Activated CD4-positive, CD25-positive, alpha-beta regulatory T cell treated with anti-CD3 and anti-CD28 coated beads, Interleukin-2, amount 50 U/mL, for 16 hours (primary cell): ENCODE measurements around the gene ZMYM1.
"Not testable (repeated sequence)": the region's sequence is repeated elsewhere in the genome, so short reads cannot be mapped to it uniquely, and the experiment has no call there.

Experiments
- DNase-seq: peaks from one replicate; pipeline ENCODE4 v3.0.0-alpha.2; 2020; ENCODE audit warnings: low read depth, low spot score

Gene ZMYM1

DNA sequence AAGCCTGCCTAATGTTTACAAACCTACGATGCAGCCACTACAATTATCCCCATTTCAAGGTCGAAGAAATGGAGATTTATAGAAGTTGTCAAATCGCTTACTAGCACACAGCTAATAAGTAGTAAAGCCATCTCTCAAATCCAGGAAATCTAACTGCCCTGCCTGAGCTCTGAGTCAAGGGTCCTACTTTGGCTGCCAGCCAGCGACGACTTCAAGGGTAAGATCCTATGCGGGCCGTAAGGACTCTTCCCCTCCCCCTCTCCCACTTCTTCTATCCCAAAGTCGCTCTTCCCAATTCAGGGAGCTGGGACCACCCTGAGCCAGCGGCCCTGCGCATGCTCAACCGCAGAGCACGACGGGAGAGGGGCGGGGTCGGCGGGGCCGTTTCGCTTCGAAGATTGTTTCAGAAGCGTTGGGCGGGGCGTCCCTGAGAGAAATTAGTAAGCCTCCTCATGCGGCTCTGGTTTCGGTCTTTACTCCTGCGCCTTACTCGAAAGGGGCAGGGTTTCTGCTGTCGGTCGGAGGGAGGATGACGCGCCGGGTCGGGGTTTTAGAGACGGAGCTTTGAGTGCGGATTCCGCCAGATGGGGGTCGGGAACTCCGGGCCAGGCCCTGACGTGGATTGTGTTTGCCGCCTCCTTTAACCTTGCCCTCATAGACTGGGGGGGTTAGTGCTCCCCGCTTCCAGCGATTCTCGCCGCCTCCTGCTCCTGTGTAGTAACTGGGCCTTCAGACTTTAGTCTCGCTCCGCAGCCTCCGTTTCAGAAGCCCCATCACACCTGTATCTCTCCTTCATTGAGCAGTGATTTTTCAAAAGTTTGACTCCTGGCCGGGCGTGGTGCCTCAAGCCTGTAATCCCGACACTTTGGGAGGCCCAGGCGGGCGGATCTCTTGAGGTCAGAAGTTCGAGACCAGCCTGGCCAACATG, at the start of gene ZMYM1:
Gene ZMYM1, plus strand, starts transcription at position 383 of the 928 bp plus-strand sequence. CDS start 14,603 bp downstream, outside the sequence.
- DNase-seq = peak; percentile 70

GRCh38 chr1:35029761-35030160, 49.4 kb upstream of the ZMYM1 start:
- no peak for DNase-seq

DNA sequence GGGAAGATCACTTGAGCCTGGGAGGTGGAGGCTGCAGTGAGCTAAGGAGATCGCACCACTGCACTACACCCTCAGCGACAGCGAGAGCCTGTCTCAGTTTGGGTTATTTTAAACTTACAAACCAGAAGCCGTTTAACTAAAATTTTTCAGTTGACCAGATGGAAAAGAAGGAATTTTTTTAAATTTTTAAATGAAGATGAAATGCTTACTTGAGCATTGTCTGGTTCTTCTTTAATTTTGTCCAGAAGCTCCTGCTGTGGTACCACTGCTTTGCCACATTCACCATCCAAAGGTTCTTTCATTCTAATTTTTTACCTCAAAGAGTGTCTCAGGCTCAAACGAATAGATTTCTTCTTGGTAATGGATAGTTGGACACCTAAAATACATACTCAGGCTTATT, 48.8 kb upstream of the ZMYM1 start:
- DNase-seq = no peak

GRCh38 chr1:35030756-35031446, 48.3 kb upstream of the ZMYM1 start:
- DNase-seq = peak; percentile 11

DNA sequence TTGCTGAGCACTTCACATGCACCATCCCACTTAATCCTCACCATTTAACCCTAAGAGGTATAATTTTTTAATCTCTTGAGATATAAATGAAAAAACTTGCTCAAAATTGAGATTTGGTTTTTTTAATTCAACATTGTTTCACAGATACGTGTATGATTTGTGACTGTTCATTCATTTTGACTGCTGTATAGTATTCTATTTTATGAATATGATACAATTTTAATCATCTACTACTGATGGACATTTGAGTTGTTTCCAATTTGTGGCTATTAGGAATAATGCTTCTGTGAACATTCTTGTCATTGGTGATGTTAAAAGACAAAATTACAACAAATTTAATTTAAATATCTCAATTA, 46.8 kb upstream of the ZMYM1 start:
- DNase-seq = no peak

DNA sequence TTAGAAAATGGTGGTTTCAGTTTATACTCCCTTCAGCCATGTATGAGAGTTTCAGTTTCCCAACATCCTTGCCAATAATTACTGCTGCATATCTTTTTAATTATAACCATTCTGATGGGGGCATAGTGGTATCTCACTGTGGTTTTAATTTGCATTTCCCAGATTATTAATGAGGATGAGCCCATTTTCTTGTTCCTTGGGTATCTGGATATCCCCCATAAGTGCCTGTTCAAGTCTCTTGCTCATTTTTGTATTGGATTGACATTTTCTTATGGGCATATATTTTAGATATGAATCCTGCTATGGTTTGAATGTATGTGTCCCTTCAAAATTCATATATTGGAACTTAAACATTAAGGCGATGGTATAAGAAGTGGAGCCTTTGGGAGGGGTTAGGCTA, 45.8 kb upstream of the ZMYM1 start:
- DNase-seq = no peak

GRCh38 chr1:35036621-35037020, 42.6 kb upstream of the ZMYM1 start:
- no peak for DNase-seq

DNA sequence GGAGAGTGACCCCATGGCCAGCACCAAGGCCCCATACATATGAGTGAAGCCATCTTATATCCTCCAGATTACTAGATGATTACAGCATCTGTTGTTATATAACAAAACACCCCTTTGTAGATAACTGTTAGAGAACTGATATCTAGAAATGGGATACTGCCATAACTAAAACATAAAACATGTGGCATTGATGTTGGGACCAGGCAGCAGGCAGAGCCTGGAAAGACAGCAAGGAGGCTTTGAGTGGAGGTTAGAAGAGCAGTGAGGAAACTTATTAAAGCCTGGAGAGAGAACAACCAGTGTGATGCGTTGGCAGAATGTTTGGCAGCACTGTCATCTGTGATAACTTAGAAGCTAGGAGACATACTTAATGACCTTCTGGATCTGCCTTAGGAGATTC, 42.0 kb upstream of the ZMYM1 start:
- no peak for DNase-seq

DNA sequence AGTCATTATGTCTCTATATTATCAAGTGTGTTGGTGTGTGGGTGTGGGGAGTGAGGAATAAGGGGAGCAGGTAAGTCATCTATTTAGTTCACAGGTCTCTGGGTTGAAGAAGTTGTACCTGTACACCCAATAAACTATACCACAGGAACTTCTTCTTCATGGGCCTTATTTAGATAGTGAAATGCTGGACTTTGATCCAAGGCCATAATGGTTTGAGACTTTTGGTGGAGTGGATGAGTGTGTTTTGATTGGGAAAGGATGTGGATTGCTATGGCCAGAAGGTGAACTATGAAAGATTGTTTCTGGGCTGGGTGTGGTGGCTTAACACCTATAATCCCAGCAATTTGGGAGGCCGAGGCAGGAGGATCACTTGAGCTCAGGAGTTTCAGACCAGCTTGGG, 40.5 kb upstream of the ZMYM1 start:
- no peak for DNase-seq

DNA sequence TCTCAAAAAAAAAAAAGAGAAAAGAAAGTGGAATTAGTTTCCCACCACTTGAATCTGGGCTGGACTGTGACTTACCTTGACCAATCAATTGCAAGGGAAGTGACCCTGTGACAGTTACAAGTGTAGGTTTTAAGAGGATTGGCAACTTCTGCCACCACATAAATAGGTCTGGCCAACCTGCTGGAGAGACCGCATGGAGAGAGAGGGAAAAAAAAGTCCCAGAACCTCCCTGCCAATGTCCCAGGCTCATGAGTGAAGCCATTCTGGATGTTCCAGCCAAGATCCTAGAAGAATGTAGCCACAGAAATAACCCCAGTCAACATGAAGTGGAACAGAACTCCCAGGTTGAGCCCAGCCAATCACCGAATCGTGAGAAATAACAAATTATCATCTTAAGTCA, 35.7 kb upstream of the ZMYM1 start:
- no peak for DNase-seq

GRCh38 chr1:35044431-35044830, 34.8 kb upstream of the ZMYM1 start:
- no peak for DNase-seq

DNA sequence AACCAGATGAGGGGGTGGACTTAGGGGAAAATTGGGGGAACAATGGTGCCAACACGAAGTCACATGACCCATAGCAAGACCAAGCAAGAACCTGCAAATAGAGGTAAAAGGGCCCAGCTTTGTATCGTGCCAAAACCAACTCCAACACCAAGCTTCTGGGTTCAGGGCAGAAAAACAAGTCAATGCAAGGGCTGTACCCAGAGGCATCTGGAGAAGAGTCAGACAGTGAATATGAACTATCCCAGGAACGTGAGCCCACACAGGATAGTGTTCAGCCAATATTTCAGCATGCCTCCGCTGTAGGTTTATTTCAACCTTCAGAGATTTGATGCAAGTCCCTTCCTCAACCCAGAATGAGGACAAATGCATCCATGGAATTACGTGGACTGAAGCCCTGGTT, 32.5 kb upstream of the ZMYM1 start:
- no peak for DNase-seq

DNA sequence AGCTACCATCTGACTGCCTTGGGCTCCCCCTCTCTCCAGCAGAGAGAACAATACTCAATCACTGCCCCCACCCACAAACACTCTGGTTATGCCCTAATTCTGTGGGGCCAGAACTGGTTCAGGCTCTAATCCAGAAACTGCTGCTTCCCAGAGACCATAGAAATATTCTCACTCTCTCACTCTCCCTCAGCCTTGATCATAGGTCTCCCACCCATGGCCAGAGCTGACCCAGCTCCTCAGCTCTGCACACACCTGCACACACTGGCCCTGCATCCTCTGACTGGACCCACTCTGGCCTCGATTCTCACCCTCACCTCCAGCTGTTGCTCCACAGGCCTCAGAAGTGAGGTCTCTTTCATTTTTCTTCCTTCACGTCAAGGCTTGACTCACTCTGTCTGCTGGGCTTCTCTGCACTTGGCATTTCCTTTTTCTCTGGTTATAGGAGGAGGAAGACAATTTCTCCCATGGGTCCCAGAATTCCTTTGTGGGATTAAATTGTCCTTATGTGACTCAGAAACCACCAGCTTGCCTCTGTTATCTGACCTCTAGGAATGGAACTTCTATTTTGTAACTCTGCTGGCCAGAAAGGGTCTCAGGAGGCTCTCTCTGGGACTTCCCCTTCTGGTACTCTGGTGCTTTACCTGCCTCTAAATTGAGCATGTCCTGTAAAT, 31.9 kb upstream of the ZMYM1 start:
- DNase-seq = no peak

DNA sequence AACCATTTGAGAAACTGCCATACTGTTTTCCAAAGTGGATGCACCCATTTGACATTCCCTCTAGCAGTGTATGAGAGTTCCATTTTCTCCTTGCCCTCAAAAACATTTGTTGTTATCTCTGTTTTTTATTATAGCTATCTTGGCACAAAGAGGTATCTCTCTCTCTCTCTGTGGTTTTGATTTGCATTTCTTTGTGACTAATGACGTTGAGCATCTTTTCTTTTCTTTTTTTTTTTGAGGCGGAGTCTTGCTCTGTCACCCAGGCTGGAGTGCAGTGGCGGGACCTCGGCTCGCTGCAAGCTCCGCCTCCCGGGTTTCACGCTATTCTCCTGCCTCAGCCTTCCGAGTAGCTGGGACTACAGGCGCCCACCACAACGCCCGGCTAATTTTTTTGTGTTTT, 30.1 kb upstream of the ZMYM1 start:
- no peak for DNase-seq

DNA sequence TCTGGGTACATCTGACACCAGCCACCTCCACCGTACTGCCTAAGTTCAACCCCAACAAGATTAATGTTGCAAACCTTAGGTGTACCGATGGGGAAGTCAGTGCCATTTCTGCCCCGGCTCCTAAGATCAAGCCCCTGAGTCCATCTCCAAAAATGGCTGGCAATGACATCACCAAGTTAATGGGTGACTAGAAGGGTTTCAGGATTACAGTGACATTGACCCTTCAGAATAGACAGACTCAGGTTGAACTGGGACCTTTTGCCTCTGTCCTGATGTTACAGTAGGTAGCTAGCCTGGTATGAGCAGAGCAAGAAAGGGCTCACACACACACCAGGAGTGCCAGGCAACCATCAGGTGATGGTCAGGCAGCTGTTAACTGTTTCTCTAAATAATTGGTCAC, 25.8 kb upstream of the ZMYM1 start:
- no peak for DNase-seq

- not testable (repeated sequence) for DNase-seq
Observed at GRCh38 chr1:35054282-35054681, 24.9 kb upstream of the ZMYM1 start.

GRCh38 chr1:35058321-35058720, 20.9 kb upstream of the ZMYM1 start:
- not testable (repeated sequence) for DNase-seq

DNA sequence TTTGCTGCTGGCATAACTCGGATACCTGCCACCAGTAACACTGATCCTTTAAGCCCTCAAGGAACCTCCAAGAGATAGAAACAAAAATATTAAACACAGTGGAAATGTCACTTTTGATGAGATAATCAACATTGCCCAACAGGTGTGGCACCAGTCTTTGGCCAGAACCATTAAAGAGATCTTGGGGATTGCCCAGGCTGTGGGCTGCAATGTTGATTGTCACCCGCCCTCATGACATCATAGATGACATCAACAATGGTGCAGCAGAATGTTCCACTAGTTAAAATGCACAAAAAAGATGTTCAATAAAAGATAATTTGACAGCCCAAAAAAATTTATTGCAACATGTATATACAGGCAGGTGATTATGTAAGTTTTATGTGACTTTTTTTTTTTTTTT, 20.2 kb upstream of the ZMYM1 start:
- DNase-seq = no peak

DNA sequence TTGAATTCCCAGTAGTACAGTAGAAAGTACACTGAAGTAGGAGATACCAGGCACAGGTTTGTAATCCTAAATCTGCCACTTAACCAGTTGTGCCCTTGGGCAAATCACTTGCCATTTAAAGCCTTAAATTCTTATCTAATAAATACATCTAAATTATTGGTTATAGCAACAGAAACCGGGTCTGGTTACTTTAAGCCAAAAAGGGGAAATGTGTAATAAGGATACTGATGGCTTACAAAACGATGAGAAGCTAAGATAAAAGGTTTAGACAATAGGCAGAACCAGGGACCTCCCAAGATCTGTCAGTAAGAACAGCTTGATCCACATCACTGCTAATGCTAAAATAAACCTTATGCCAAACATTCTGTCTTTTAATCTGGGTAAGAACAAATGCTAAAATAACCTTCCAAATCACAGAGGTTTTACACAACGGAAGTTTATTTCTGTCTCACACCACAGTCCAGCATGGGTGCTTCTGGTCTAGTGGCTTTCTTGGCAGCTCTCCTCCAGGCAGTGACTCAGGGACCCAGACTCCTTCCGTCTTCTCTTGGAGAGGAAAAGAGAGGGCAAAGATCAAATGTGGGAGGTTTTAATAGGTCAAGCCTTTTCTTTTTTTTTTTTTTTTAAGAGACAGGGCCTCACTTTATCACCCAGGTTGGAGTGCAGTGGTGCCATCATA, 16.5 kb upstream of the ZMYM1 start:
- no peak for DNase-seq

- DNase-seq = no peak
Observed at GRCh38 chr1:35064265-35064664, 14.9 kb upstream of the ZMYM1 start.

- no peak for DNase-seq
Observed at GRCh38 chr1:35069746-35070145, 9.4 kb upstream of the ZMYM1 start.

- no peak for DNase-seq
Observed at GRCh38 chr1:35073265-35073811, 5.8 kb upstream of the ZMYM1 start.
